GM20000 (cell line): ENCODE results near the gene TMBIM1.

Experiments used
- DNase-seq: peaks from one replicate; pipeline ENCODE4 v3.0.0; 2012; ENCODE audit warnings: low spot score
- TF ChIP-seq, protein P1 (sequence below): IDR thresholded peaks from 2 replicates; pipeline ENCODE4 v1.5.1; 2012; ENCODE audit warnings: mild to moderate bottlenecking, control low read depth; ENCODE audit errors: extremely low read depth, missing control alignments

The TMBIM1 gene

GRCh38 chr2:218267259-218267658 lies 25.0 kb downstream of the TMBIM1 start:
- TF ChIP-seq, protein P1, sequence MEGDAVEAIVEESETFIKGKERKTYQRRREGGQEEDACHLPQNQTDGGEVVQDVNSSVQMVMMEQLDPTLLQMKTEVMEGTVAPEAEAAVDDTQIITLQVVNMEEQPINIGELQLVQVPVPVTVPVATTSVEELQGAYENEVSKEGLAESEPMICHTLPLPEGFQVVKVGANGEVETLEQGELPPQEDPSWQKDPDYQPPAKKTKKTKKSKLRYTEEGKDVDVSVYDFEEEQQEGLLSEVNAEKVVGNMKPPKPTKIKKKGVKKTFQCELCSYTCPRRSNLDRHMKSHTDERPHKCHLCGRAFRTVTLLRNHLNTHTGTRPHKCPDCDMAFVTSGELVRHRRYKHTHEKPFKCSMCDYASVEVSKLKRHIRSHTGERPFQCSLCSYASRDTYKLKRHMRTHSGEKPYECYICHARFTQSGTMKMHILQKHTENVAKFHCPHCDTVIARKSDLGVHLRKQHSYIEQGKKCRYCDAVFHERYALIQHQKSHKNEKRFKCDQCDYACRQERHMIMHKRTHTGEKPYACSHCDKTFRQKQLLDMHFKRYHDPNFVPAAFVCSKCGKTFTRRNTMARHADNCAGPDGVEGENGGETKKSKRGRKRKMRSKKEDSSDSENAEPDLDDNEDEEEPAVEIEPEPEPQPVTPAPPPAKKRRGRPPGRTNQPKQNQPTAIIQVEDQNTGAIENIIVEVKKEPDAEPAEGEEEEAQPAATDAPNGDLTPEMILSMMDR, result no peak
- no peak for DNase-seq

DNA sequence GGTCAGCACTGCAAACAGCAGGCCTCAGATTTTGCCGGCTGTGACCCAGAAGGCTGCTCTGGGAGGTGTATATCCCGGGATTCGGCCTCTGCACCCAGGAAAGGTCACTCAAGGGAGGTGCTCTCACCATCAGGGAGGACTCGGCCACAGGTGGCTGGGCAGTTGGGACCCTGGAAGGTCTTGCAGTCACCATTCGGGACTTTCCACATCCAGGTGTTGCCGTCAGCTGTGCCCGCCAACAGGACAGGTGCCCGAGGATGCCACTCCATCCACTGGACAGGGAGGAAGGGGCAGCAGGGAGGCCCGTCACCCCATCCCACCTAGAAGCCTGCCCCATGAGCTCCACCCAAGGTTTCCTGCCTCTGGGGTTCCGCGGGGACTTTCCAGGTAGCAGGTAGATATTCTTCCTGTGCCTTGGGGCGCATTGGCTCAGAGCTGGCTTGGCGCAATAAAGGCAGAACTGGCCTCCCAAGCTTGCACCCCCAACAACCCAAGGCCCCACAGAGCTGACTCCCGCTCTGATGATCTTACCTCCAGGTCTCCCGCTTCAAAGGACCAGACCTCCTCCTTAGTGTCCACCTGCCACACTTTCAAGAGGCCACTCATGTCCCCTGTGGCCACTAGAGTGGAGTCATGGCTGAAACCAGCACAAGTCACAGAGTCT lies 25.9 kb downstream of the TMBIM1 start:
- TF ChIP-seq, protein P1, result no peak

DNA sequence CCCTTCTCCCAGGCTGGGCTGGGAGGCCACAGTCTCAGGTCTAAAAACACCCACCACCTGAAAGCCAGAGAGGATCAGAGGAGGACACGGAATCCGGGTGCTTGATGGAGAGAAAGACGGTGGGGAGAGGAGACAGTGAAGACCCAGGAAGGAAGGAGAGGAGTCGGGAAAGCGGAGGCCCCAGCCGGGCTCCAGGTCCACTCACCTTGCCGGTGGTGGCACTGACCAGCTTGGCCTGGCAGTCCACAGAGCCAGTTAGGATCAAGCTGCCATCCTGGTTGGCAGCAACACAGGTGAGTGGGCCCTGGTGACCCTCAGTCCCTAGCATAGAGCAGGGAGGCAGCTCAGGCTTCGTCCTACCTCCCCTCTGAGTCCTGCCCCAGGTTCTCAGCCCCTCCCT lies 26.7 kb downstream of the TMBIM1 start:
- no peak for DNase-seq
- TF ChIP-seq, protein P1, result no peak

More for the DNA sequence above, 25.9 kb downstream of the TMBIM1 start:
- DNase-seq, result no peak

GRCh38 chr2:218264773-218265561 lies 27.3 kb downstream of the TMBIM1 start:
- TF ChIP-seq, protein P1, result no peak
- DNase-seq, result no peak

DNA sequence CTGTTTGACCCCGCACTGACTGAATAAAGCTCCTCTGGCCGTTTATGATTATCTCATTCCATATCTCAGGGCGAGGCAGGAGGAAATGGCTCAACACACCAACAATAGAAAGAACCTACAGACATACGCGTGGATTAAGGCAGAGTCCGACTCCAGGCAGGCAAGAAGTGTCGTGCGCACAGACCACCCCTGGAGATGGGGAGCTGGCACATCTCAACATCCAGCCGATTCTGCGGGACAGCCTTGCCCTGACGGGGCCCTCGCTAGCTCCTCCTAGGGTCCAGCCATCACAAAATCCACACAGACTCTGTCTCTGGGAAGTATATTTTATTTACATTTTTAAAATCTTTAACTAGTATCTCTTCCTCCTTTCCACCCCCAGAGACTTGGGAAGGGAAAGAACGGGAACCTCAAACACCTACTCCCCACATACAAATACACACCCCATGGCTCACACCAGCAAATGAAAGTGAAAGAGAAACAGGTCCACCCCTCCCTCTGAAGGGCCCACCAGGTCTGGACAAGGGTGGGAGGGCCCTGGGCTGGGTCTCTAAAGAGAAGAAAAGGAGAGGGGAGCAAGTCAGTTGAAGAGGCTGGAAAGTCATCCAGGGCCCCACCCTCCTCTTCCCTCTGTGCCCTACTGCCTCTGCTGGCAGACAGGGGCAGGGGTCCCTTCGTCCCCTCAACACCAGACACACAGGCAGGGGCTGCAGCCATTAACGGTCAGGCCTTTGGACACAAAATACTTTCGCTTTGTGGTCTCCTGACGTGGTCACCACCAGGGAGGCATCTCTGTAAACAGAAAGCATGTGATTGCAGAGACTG lies 28.3 kb downstream of the TMBIM1 start:
- DNase-seq, result no peak
- TF ChIP-seq, protein P1, result no peak

DNA sequence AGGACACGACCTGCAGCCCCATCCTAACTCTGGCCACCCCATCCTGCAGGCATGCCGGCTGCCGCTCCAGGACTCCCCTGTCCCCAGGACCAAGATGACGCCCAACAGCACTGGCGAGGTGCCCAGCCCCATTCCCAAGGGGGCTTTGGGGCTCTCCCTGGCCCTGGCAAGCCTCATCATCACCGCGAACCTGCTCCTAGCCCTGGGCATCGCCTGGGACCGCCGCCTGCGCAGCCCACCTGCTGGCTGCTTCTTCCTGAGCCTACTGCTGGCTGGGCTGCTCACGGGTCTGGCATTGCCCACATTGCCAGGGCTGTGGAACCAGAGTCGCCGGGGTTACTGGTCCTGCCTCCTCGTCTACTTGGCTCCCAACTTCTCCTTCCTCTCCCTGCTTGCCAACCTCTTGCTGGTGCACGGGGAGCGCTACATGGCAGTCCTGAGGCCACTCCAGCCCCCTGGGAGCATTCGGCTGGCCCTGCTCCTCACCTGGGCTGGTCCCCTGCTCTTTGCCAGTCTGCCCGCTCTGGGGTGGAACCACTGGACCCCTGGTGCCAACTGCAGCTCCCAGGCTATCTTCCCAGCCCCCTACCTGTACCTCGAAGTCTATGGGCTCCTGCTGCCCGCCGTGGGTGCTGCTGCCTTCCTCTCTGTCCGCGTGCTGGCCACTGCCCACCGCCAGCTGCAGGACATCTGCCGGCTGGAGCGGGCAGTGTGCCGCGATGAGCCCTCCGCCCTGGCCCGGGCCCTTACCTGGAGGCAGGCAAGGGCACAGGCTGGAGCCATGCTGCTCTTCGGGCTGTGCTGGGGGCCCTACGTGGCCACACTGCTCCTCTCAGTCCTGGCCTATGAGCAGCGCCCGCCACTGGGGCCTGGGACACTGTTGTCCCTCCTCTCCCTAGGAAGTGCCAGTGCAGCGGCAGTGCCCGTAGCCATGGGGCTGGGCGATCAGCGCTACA lies 29.4 kb downstream of the TMBIM1 start:
- TF ChIP-seq, protein P1, result no peak
- no peak for DNase-seq
